GM03348 (cell line): ENCODE results near the gene ABHD2.

ENCODE experiments used
- DNase-seq: peaks from one replicate; pipeline ENCODE4 v3.0.0; 2012; ENCODE audit warnings: low spot score

Gene ABHD2

GRCh38 chr15:89195836-89196235 lies 107.6 kb downstream of the ABHD2 start:
- peak; percentile 94 for DNase-seq

DNA sequence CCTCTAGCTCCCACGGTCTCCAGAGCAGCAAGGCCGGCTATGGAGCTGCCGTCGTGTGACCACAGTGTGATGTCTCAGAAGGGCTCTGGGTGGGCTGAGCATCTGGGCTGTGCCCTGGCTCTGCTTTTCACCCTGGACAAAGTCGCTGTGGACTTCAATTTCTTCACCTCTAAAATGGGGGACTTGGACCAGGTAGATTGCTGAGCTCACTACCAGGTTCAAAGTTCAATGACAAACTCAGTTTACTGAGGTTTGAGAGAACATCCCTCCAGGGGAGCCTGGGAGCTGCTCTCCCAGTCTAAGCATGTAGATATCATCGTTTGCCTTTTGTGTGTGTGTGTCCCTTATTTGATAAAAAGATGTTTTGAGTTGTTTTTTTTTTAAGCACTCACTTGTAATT lies 108.0 kb downstream of the ABHD2 start:
- DNase-seq, result no peak

GRCh38 chr15:89196994-89197393 lies 108.7 kb downstream of the ABHD2 start:
- no peak for DNase-seq

- DNase-seq, result no peak
Observed at GRCh38 chr15:89197503-89197971, 109.3 kb downstream of the ABHD2 start.

DNA sequence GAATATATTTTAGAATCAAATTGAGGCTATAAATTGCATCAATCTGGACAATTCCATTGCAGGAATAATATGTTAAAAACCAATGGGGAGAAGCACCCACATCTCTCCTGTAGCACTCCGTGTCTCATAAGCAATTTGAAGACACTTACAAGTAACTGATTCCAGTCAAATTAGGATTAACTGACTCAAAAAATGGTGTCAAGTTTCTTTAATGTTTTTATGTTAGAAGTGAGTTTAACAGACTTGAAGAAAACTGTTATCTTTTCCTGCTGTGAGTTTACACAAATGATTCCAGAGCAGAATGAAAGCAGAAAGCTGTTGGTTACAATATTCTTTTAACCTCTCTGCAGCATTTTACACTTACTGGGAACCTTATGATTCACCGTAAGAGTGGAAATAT lies 109.9 kb downstream of the ABHD2 start:
- DNase-seq, result no peak

DNA sequence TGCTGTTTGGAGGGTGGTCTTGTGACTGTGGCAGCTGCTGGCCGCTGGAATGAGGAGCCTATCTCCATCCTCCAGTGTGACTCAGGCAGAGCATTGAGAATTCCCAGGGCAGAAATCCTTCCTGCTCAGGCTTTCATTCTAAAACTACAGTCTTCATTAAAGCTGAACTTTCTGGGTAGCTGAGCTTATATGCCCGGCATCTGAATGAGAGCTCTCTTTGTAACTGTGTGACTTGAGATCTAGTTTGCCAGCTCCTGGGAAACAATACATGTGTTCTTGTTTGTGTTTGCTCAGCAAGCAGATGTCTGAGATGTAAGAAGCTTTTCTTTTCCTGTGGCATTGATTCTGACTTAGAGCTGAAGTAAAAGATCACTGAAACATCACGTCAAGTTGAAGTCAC lies 110.7 kb downstream of the ABHD2 start:
- DNase-seq, result no peak

GRCh38 chr15:89199746-89200145 lies 111.5 kb downstream of the ABHD2 start:
- DNase-seq, result no peak

GRCh38 chr15:89200182-89200581 lies 111.9 kb downstream of the ABHD2 start:
- no peak for DNase-seq

- no peak for DNase-seq
Observed at GRCh38 chr15:89201465-89202005, 113.3 kb downstream of the ABHD2 start.

DNA sequence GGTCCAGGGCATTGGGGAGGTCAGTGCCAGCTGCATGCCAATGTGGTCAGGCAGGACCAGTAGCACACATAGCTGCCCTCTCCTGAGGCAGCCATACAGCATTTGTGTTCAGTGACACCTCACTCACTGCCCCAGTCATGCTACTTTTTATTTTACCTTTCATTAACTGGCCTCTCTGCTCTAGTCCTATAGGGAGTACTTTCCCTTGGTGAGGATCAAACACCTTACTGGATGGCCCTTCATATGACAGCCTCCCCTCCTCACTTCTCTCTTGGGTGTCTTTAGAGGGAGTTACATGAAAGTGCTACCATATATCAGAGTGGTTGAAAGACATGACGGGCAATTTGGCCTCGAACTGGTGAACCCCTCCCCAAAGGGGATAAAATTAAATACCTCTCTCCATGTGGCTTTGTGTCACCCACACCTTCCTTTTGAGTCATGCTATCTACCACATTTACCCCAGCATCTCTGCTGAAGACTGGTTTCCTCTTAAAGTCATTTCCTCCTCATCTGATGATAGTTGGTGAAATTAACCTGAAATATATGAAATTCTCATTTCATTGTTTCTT lies 115.5 kb downstream of the ABHD2 start:
- DNase-seq, result no peak

DNA sequence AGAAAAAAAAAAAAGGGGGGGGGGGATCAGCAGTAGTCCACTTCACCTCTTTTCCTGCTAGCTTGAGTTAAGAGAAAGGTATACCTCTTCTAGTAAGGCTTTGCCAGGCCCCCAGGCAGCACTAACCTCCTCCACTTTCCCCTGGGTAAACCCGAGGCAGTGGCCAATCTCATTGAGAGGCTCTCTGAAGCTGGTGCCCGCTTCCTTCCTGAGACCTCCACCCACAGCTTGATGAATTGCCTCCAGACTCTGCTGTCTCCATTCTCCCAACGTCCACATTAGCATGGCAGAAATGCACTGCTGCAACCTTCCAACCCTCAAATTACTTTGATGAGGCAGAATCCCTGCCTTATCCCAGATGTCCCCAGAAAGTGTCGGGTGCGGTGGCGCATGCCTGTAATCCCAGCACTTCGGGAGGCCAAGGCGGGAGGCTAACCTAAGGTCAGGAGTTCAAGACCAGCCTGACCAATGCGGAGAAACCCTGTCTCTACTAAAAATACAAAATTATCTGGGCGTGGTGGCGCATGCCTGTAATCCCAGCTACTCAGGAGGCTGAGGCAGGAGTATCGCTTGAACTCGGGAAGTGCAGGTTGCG lies 117.8 kb downstream of the ABHD2 start:
- no peak for DNase-seq

GRCh38 chr15:89206908-89207331 lies 118.7 kb downstream of the ABHD2 start:
- peak; percentile 94 for DNase-seq

DNA sequence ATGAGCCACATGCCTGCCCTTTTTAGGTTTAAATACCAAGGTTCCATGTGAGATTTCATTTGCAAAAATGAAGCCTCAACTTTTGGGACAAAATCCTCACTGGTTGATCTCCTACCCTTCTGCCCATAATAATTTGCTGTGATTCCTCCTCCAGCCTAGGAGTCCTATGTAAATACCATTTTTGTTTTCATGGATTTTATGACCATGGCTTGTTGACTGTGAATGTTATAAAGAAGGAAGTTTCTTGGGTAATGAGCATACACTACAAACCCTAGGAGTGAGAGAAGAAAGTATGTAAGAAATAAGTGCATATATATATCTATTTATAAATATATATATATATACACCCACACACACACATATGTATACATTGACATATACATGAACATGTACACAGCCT lies 120.0 kb downstream of the ABHD2 start:
- DNase-seq, result no peak

- no peak for DNase-seq
Observed at GRCh38 chr15:89209057-89209456, 120.8 kb downstream of the ABHD2 start.

- DNase-seq, result no peak
Observed at GRCh38 chr15:89211678-89212170, 123.5 kb downstream of the ABHD2 start.

GRCh38 chr15:89215627-89216026 lies 127.4 kb downstream of the ABHD2 start:
- no peak for DNase-seq

DNA sequence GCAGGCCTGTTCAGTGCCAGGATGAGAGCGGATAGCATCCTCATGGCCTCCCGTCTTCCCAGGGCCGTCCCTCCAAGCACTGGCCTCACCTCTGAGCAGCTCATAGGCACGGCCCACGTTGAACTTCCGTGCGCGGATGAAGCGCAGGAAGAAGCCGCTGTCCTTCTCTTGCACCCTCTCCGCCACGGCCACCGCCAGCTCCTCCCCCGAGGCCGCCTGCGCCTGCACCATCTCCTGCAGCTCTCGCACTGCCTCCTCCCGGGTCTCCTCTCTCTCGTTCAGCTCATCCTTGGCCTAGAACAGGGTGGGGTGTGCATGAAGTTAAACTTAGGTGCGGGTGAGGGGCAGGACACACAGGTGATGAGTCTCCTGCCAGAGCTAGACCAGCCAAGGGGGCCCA lies 128.8 kb downstream of the ABHD2 start:
- no peak for DNase-seq

DNA sequence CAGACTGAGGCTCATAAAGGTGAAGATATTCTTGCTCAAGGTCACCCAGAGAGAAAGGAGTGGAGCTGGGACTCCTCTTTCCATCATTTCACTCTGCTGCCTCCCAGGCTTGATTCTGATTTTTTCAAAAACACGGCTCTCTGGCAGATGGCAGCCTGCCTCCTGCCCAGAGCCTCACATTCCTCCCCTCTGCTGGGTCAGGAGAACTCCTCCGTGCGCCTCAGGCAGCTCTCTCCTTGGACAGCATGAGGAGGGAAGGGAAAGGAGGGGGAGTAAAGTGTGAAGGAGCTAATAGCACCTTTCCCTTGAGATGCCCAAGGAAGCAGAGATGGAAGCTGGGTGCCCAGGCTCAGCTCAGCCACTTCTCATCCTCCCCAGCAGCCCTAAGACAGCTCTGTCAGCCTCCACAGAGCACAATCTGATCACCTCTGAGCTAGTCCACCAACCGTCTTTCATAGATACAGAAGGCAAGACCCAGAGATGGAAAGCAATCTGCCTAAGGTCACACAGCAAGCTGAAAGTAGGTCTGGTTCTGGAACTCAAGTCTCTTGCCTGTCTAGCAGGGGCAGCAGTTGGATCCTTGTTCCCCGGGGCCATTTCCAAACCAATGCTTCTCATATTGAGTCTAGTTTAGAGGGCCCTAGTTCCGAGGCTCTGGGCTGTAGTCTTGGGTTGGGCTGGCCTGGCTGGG lies 129.6 kb downstream of the ABHD2 start:
- no peak for DNase-seq

- no peak for DNase-seq
Observed at GRCh38 chr15:89218531-89218930, 130.3 kb downstream of the ABHD2 start.

DNA sequence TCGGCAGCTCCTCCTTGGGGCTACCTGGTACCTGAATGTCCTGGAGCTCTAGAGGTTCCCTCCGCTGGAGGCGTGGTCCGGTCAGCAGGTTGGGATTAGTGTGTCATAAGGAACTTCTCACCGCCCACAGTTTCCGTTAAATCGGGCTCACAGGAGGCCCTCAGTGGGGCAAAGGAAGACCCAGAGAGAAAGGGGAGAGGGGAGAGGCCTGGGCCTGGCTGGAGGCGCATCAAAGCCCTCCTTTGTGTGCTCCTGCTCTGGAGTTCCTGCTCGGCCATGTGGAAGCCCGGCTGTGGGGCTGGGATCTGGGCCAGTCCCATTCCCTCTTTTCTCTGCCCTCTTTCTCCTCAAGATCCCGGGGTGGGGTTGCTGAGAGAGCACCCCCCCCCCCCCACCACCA lies 133.3 kb downstream of the ABHD2 start, which contains the start of gene RLBP1:
RLBP1 (minus strand) TSS at position 37 of the 400 bp plus-strand sequence. CDS start 2,604 bp downstream, outside the sequence.
- DNase-seq, result no peak

GRCh38 chr15:89225588-89225987 lies 137.3 kb downstream of the ABHD2 start:
- no peak for DNase-seq

GRCh38 chr15:89226359-89227221 lies 138.3 kb downstream of the ABHD2 start:
- no peak for DNase-seq
